Measurements from ENCODE around the gene MPC1. TPM values are rescaled to one million over a fixed set of nuclear protein-coding genes. Genes with fewer than 3 reads are reported as not detected.
"Not testable (repeated sequence)": the region's sequence is repeated elsewhere in the genome, so short reads cannot be mapped to it uniquely, and the experiment has no call there.

Gene MPC1
- total RNA-seq, 4 donors from 2014 or later, result 43.1 to 64.3 (median 59.5) TPM

DNA sequence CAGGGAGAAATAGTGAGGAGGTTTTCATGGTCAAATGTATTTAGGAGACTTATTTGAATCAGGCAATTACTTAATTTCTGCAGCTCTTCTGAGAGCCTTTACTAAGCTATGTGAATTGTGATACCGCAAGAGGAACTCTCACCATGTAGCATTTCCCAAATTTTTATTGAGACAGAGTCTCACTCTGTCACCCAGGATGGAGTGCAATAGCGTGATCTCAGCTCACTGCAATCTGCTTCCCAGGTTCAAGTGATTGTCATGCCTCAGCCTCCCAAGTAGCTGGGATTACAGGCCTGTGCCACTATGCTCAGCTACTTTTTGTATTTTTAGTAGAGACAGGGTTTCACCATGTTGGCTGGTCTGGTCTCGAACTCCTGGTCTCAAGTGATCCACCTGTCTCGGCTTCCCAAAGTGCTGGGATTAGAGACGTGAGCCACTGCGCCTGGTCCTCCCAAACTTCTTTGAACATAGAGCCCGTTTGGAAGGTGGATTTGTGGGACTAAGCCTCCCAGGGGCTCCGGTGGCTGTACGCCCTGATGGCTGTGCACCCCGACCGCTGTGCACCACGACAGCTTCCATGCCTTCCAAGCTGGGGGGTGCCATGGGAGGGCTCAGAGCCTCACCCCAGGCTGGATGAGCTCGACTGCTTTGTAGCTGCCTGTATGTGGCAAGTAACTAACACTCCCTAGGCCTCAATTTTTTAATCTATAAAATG, 5.7 kb upstream of the MPC1 start:
- no peaks in the 10 kb centered on the region for H3K36me3 ChIP-seq
- intact Hi-C loops (cut with DNase I), result no loop called here
- no peak overlapping the region for H3K4me3 ChIP-seq
- TF ChIP-seq, protein P1, sequence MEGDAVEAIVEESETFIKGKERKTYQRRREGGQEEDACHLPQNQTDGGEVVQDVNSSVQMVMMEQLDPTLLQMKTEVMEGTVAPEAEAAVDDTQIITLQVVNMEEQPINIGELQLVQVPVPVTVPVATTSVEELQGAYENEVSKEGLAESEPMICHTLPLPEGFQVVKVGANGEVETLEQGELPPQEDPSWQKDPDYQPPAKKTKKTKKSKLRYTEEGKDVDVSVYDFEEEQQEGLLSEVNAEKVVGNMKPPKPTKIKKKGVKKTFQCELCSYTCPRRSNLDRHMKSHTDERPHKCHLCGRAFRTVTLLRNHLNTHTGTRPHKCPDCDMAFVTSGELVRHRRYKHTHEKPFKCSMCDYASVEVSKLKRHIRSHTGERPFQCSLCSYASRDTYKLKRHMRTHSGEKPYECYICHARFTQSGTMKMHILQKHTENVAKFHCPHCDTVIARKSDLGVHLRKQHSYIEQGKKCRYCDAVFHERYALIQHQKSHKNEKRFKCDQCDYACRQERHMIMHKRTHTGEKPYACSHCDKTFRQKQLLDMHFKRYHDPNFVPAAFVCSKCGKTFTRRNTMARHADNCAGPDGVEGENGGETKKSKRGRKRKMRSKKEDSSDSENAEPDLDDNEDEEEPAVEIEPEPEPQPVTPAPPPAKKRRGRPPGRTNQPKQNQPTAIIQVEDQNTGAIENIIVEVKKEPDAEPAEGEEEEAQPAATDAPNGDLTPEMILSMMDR (IDR thresholded peaks at IDR 0.05), result no peak
- no peak for TF ChIP-seq POLR2A (IDR thresholded peaks at IDR 0.05)
- peaks cover 0 to 3% (median 0%) of the 10 kb centered on the region in 4 donors for H3K27me3 ChIP-seq
- DNase-seq, result no peak
- WGBS, 2 donors, result 84 to 99% methylated on average over 5 to 11 of the region's 13 CpGs
- H3K27ac ChIP-seq, result no peak overlapping the region
- no peaks in the 10 kb centered on the region for H3K9me3 ChIP-seq
- H3K4me1 ChIP-seq, result peaks cover 4 to 7% (median 5%) of the 10 kb centered on the region in 3 donors

DNA sequence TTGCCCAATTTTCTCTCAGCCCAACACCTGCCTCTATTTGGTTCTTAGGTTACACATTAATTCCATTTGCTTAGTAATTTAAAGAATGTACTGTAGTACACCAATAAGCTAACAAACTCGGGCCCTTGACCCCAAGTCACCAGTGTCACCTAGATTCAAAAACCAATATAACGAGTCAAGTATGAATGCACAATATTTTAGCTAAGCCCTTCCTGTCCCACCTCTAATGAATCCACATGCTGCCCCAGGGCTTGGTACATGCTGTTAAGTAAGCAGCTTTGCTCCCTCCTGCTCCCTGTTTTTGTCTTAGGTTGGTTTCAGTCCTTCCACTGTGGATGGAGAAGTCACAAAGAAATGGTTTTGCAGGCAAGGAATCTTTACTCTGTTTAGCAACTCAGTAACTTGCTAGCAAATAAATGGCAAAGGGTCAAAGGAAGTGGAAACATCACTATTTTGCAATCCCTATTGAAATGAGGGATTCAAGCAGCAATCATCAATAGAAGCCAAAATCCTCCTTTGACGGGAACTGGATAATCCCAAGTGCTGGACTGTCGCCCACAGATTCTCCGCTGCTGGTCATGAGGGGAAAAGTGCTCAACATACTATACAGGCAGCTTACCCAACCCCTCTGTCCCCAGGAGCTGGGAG, 5.0 kb upstream of the MPC1 start:
- no peaks in the 10 kb centered on the region for H3K27me3 ChIP-seq
- H3K36me3 ChIP-seq, result no peaks in the 10 kb centered on the region
- H3K9me3 ChIP-seq, result no peaks in the 10 kb centered on the region
- no peak for TF ChIP-seq POLR2A (IDR thresholded peaks at IDR 0.05)
- TF ChIP-seq, protein P1 (IDR thresholded peaks at IDR 0.05), result no peak
- H3K4me3 ChIP-seq, result no peak overlapping the region
- no peak for DNase-seq
- intact Hi-C loops (cut with DNase I), result no loop called here
- WGBS, 2 donors, result 65% methylated on average over 5 of the region's 5 CpGs
- no peak overlapping the region for H3K27ac ChIP-seq
- H3K4me1 ChIP-seq, result peaks cover 4 to 7% (median 5%) of the 10 kb centered on the region in 3 donors

DNA sequence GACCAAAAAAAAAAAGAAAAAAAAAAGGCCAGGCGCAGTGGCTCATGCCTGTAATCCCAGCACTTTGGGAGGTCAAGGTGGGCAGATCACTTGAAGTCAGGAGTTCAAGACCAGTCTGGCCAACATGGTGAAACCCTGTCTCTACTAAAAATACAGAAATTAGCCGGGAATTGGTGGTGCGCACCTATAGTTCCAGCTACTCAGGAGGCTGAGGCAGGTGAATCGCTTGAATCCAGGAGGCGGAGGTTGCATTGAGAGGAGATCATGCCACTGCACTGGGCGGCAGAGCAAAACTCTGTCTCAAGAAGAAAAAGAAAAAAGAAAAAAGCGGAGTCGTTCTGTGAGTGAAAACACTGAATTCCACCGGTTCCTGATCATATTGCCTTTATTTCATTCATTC, 4.4 kb upstream of the MPC1 start:
- H3K27me3 ChIP-seq; H3K27ac ChIP-seq; DNase-seq; H3K36me3 ChIP-seq; H3K4me3 ChIP-seq; H3K4me1 ChIP-seq; H3K9me3 ChIP-seq; intact Hi-C loops (cut with DNase I): not testable (repeated sequence)
- WGBS, 2 donors, result 92 to 94% methylated on average over 9 of the region's 9 CpGs

DNA sequence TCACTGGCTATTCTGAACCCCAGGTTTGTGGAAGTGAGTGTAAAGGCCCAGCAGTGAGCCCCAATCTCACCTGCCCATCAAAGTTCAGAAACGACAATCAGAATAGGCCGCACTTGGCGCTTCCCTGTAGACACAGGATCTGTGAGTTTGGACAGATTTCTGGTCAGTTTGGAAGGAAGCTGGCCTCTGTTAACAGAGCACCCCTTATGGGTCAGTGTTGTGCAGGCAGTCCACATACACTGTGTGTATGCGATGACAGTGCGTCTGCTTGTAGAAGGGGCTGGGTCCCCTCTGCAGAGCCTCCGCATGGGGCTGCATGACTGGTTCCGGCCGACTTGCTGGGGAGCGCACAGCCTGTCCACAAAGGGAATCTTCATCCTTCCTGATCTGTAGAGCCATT, 3.4 kb upstream of the MPC1 start:
- Histone ChIP-seq H3K36me3 (no peaks in the 10 kb centered on the region), H3K4me1 (peaks cover 4 to 13% (median 10%) of the 10 kb centered on the region in 3 donors), H3K27ac (no peak overlapping the region), H3K4me3 (no peak overlapping the region), H3K27me3 (no peaks in the 10 kb centered on the region), H3K9me3 (no peaks in the 10 kb centered on the region)
- intact Hi-C loops (cut with DNase I), result no loop called here
- DNase-seq, result no peak
- WGBS, 2 donors, result 93 to 100% methylated on average over 4 to 8 of the region's 9 CpGs
- TF ChIP-seq, protein P1 (IDR thresholded peaks at IDR 0.05), result no peak
- no peak for TF ChIP-seq POLR2A (IDR thresholded peaks at IDR 0.05)

DNA sequence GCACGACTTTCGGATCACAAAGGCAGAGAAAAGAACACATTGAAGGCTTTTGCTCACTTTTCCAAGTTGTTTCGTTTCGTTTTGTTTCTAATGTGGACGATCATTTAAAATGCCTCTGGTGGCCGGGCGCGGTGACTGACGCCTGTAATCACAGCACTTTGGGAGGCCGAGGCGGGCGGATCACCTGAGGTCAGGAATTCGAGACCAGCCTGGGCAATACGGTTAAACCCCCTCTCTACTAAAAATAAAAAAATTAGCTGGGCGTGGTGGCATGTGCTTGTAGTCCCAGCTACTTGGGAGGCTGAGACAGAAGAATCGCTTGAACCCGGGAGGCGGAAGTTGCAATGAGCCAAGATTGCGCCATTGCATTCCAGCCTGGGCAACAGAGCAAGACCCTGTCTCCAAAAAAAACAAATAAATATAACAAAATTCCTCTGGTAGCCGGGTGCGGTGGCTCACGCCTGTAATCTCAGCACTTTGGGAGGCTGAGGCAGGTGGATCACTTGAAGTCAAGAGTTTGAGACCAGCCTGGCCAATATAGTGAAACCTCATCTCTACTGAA, 1.1 kb upstream of the MPC1 start:
- TF ChIP-seq, protein P1 (IDR thresholded peaks at IDR 0.05), result peak in 5 of 6 experiments; percentile 16 to 51 (median 37)
- H3K9me3 ChIP-seq, DNase-seq, H3K36me3 ChIP-seq, H3K27me3 ChIP-seq: not testable (repeated sequence)
- 17 to 20% methylated on average over 21 of the region's 22 CpGs for WGBS, 2 donors
- Histone ChIP-seq H3K27ac (peak overlapping the region; percentile 90 to 96 (median 92)), H3K4me1 (peaks cover 4 to 16% (median 10%) of the 10 kb centered on the region in 3 donors), H3K4me3 (peak overlapping the region; percentile 68 to 91 (median 80))
- intact Hi-C loops (cut with DNase I), result loop anchor here (5.0 kb wide), 1 partner anchor 42 kb away; the partner anchor contains the start of gene SFT2D1

All from esophagus squamous epithelium (tissue), 5 donors.